H9 (cell line): ENCODE measurements around the gene MPHOSPH8. TPM values are rescaled to one million over a fixed set of nuclear protein-coding genes. Genes with fewer than 3 reads are reported as not detected.

ENCODE experiments used
- DNase-seq: peaks from one replicate; pipeline ENCODE4 v3.0.0-alpha.2; 2017
- H2AFZ ChIP-seq: one replicate; pipeline ENCODE4 v1.6.1; 2013; ENCODE audit warnings: mild to moderate bottlenecking, low read length, control low read depth, moderate library complexity
- H2AK5ac ChIP-seq: 2 replicates; pipeline ENCODE4 v1.6.1; 2013; ENCODE audit warnings: low read length, control low read depth, mixed read lengths; ENCODE audit not compliant: insufficient read length
- H2BK120ac ChIP-seq: one replicate; pipeline ENCODE4 v1.6.1; 2013; ENCODE audit warnings: low read depth, mild to moderate bottlenecking, low read length, control low read depth, inconsistent platforms; ENCODE audit not compliant: poor library complexity, severe bottlenecking
- H2BK12ac ChIP-seq: 2 replicates; pipeline ENCODE4 v1.6.1; 2013; ENCODE audit warnings: low read length, control low read depth, mixed read lengths, low read depth; ENCODE audit not compliant: insufficient read length
- H2BK15ac ChIP-seq: 2 replicates; pipeline ENCODE4 v1.6.1; 2013; ENCODE audit warnings: low read depth, low read length, control low read depth
- H2BK20ac ChIP-seq: one replicate; pipeline ENCODE4 v1.6.1; 2013; ENCODE audit warnings: low read depth, mild to moderate bottlenecking, low read length, control low read depth, inconsistent platforms; ENCODE audit not compliant: poor library complexity, severe bottlenecking
- H2BK5ac ChIP-seq: 2 replicates; pipeline ENCODE4 v1.6.1; 2013; ENCODE audit warnings: low read length, control low read depth, mixed read lengths; ENCODE audit not compliant: insufficient read length
- H3K14ac ChIP-seq: 2 replicates; pipeline ENCODE4 v1.6.1; 2013; ENCODE audit warnings: low read length, control low read depth; ENCODE audit not compliant: insufficient read depth
- H3K18ac ChIP-seq: 2 replicates; pipeline ENCODE4 v1.6.1; 2013; ENCODE audit warnings: low read depth, mild to moderate bottlenecking, mixed read lengths, low read length, control low read depth; ENCODE audit not compliant: insufficient read length
- H3K23ac ChIP-seq: 2 replicates; pipeline ENCODE4 v1.6.1; 2013; ENCODE audit warnings: low read length, control low read depth, mixed read lengths, low read depth; ENCODE audit not compliant: insufficient read length
- H3K23me2 ChIP-seq: 2 replicates; pipeline ENCODE4 v1.6.1; 2013; ENCODE audit warnings: low read depth, mild to moderate bottlenecking, mixed read lengths, low read length, control low read depth; ENCODE audit not compliant: insufficient read length, poor library complexity, severe bottlenecking
- H3K27ac ChIP-seq: 2 replicates; pipeline ENCODE4 v1.5.1; 2013; ENCODE audit warnings: low read length, control low read depth, mixed read lengths, low read depth; ENCODE audit not compliant: insufficient read length
- H3K27me3 ChIP-seq: 2 replicates; pipeline ENCODE4 v1.6.1; 2013; ENCODE audit warnings: low read length, control low read depth, inconsistent platforms; ENCODE audit not compliant: insufficient read depth
- H3K4ac ChIP-seq: 2 replicates; pipeline ENCODE4 v1.6.1; 2013; ENCODE audit warnings: low read depth, mild to moderate bottlenecking, control low read depth, inconsistent platforms, low read length, moderate library complexity
- H3K4me1 ChIP-seq: 2 replicates; pipeline ENCODE4 v1.6.1; 2013; ENCODE audit warnings: low read length, control low read depth, inconsistent platforms; ENCODE audit not compliant: insufficient read depth
- H3K4me2 ChIP-seq: 2 replicates; pipeline ENCODE4 v1.6.1; 2013; ENCODE audit warnings: low read length, control low read depth, mixed read lengths; ENCODE audit not compliant: insufficient read length, insufficient read depth
- H3K56ac ChIP-seq: 2 replicates; pipeline ENCODE4 v1.6.1; 2013; ENCODE audit warnings: low read depth, mild to moderate bottlenecking, mixed read lengths, low read length, control low read depth; ENCODE audit not compliant: insufficient read length
- H3K79me1 ChIP-seq: 2 replicates; pipeline ENCODE4 v1.6.1; 2013; ENCODE audit warnings: low read depth, mild to moderate bottlenecking, moderate library complexity, low read length, control low read depth, inconsistent platforms; ENCODE audit not compliant: insufficient read depth, poor library complexity, severe bottlenecking
- H3K79me2 ChIP-seq: 2 replicates; pipeline ENCODE4 v1.6.1; 2013; ENCODE audit warnings: low read length, control low read depth, inconsistent platforms; ENCODE audit not compliant: insufficient read depth
- H3K9ac ChIP-seq: 2 replicates; pipeline ENCODE4 v1.6.1; 2013; ENCODE audit warnings: low read length, control low read depth, mixed read lengths; ENCODE audit not compliant: insufficient read length; ENCODE audit errors: extremely low read depth
- H3K9me3 ChIP-seq: one replicate; pipeline ENCODE4 v1.6.1; 2013; ENCODE audit warnings: low read depth, low read length, inconsistent platforms; ENCODE audit not compliant: control insufficient read depth
- H3T11ph ChIP-seq: one replicate; pipeline ENCODE4 v1.6.1; 2013; ENCODE audit warnings: mild to moderate bottlenecking, low read length, control low read depth, inconsistent platforms
- H4K20me1 ChIP-seq: one replicate; pipeline ENCODE4 v1.6.1; 2013; ENCODE audit not compliant: control insufficient read depth, insufficient read length, insufficient read depth
- H4K5ac ChIP-seq: 2 replicates; pipeline ENCODE4 v1.6.1; 2013; ENCODE audit warnings: low read depth, mild to moderate bottlenecking, mixed read lengths, low read length, control low read depth; ENCODE audit not compliant: insufficient read length
- H4K8ac ChIP-seq: replicated peaks from 2 replicates; pipeline ENCODE4 v1.6.1; 2013; ENCODE audit warnings: low read length, control low read depth, mixed read lengths, low read depth; ENCODE audit not compliant: insufficient read length
- H4K91ac ChIP-seq: 2 replicates; pipeline ENCODE4 v1.6.1; 2013; ENCODE audit warnings: low read depth, mild to moderate bottlenecking, moderate library complexity, mixed read lengths, low read length, control low read depth; ENCODE audit not compliant: insufficient read length
- H3K27ac Mint-ChIP-seq, 3 experiments: 2 replicates in 2 of 3; 3 replicates in 1 of 3; pipeline ENCODE4 v1.8.0; 2020 to 2021; ENCODE audit warnings: mixed read lengths in 3 of 3, mild to moderate bottlenecking in 1 of 3, moderate library complexity in 1 of 3
- H3K27me3 Mint-ChIP-seq: 2 replicates; pipeline ENCODE4 v1.8.0; 2021; ENCODE audit warnings: low read depth, mild to moderate bottlenecking, moderate library complexity, mixed read lengths
- H3K36me3 Mint-ChIP-seq, 3 experiments: 2 replicates in 2 of 3; 3 replicates in 1 of 3; pipeline ENCODE4 v1.8.0; 2020 to 2021; ENCODE audit warnings: low read depth in 3 of 3, mixed read lengths in 3 of 3; ENCODE audit not compliant: insufficient read depth in 1 of 3
- H3K4me1 Mint-ChIP-seq, 2 experiments: 2 replicates each; pipeline ENCODE4 v1.8.0; 2020; ENCODE audit warnings: mixed read lengths in 2 of 2
- H3K4me3 Mint-ChIP-seq, 2 experiments: 2 replicates in 1 of 2; 3 replicates in 1 of 2; pipeline ENCODE4 v1.8.0; 2020 to 2021; ENCODE audit warnings: mild to moderate bottlenecking in 2 of 2, mixed read lengths in 2 of 2, moderate library complexity in 1 of 2
- H3K9me3 Mint-ChIP-seq, 2 experiments: 2 replicates in 1 of 2; 3 replicates in 1 of 2; pipeline ENCODE4 v1.8.0; 2020; ENCODE audit warnings: mild to moderate bottlenecking in 2 of 2, mixed read lengths in 2 of 2, moderate library complexity in 1 of 2
- WGBS: extraction: QIAGEN DNeasy Blood & Tissue Kit; methylation state at CpG from one replicate; pipeline ENCODE4 v1.1.7; 2013; ENCODE audit warnings: missing lambda C conversion rate, low lambda C conversion rate, mixed read lengths; ENCODE audit not compliant: insufficient read length; ENCODE audit errors: extremely low coverage; 5-methylcytosine and 5-hydroxymethylcytosine counted together
- total RNA-seq: library from RNA; stranded (reverse); gene quantifications from 2 replicates; pipeline ENCODE4 v1.2.1, GENCODE V29; 2021
- TF ChIP-seq, protein P1 (sequence below): fragments of 200-600 bp; sonication (generic); conservative IDR thresholded peaks from 3 replicates; pipeline ENCODE4 v1.8.0; 2021; ENCODE audit warnings: antibody characterized with exemption, mild to moderate bottlenecking

Gene MPHOSPH8
- total RNA-seq, 1 experiment from 2014 or later, result 21.1 TPM

DNA sequence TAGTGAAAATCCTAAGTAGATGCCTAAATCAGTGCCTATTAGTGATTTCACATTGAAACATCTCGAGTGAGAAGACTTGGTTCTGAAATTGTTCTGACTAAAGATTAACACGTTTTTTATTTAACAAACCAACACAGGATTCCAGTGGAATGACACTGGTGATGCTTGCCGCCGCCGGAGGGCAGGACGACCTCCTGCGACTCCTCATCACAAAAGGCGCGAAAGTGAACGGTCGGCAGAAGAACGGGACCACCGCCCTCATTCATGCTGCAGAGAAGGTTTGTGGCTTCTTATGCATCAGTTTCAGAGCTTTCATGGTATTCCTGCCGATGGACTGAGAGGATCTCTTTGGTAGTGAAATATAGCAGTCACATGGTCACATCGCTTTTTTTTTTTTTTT lies 28.1 kb downstream of the MPHOSPH8 start:
- H2AK5ac ChIP-seq, result no peak overlapping the region
- H3K79me2 ChIP-seq, result no peaks in the 10 kb centered on the region
- Mint-ChIP-seq H3K4me1 (peaks cover 7 to 8% of the 10 kb centered on the region in 2 experiments), H3K4me3 (no peak overlapping the region), H3K27me3 (no peaks in the 10 kb centered on the region), H3K9me3 (peaks cover 0 to 2% of the 10 kb centered on the region in 2 experiments; a peak in 1 of 5 replicates), H3K27ac (no peak overlapping the region; a peak in 1 of 7 replicates), H3K36me3 (peaks cover 12 to 62% (median 43%) of the 10 kb centered on the region in 3 experiments)
- no peaks in the 10 kb centered on the region for H4K20me1 ChIP-seq
- H3K56ac ChIP-seq, result no peak overlapping the region
- WGBS, result no CpG with 5 or more reads among the region's 15 CpGs
- H3K23ac ChIP-seq, result no peak overlapping the region
- no peak overlapping the region for H4K5ac ChIP-seq
- H3K18ac ChIP-seq, result no peak overlapping the region
- no peak overlapping the region for H2BK20ac ChIP-seq
- no peak overlapping the region for H3T11ph ChIP-seq
- 0 out of 2 replicates have a peak, but pooled peaks cover 2% of the 10 kb centered on the region for H3K4me1 ChIP-seq
- no peak overlapping the region for H4K91ac ChIP-seq
- H3K27ac ChIP-seq, result no peak overlapping the region
- H3K4me2 ChIP-seq, result no peak overlapping the region
- no peaks in the 10 kb centered on the region for H3K23me2 ChIP-seq
- no peak overlapping the region for H2BK120ac ChIP-seq
- no peak overlapping the region for H3K9ac ChIP-seq
- H3K14ac ChIP-seq, result no peak overlapping the region
- DNase-seq, result no peak
- H3K79me1 ChIP-seq, result no peaks in the 10 kb centered on the region
- no peak overlapping the region for H2BK15ac ChIP-seq
- no peak overlapping the region for H2BK5ac ChIP-seq
- no peaks in the 10 kb centered on the region for H3K9me3 ChIP-seq
- H3K27me3 ChIP-seq, result no peaks in the 10 kb centered on the region
- H2AFZ ChIP-seq, result no peak overlapping the region
- no peak overlapping the region for H4K8ac ChIP-seq
- no peak overlapping the region for H3K4ac ChIP-seq
- no peak overlapping the region for H2BK12ac ChIP-seq
- TF ChIP-seq, protein P1, sequence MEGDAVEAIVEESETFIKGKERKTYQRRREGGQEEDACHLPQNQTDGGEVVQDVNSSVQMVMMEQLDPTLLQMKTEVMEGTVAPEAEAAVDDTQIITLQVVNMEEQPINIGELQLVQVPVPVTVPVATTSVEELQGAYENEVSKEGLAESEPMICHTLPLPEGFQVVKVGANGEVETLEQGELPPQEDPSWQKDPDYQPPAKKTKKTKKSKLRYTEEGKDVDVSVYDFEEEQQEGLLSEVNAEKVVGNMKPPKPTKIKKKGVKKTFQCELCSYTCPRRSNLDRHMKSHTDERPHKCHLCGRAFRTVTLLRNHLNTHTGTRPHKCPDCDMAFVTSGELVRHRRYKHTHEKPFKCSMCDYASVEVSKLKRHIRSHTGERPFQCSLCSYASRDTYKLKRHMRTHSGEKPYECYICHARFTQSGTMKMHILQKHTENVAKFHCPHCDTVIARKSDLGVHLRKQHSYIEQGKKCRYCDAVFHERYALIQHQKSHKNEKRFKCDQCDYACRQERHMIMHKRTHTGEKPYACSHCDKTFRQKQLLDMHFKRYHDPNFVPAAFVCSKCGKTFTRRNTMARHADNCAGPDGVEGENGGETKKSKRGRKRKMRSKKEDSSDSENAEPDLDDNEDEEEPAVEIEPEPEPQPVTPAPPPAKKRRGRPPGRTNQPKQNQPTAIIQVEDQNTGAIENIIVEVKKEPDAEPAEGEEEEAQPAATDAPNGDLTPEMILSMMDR, result no peak
